HG03575 (cell line): Measurements from ENCODE around the gene ZMYND19.
"Not testable (repeated sequence)": the region's sequence is repeated elsewhere in the genome, so short reads cannot be mapped to it uniquely, and the experiment has no call there.

Experiments used
- ATAC-seq: cut with Tn5 transposase; IDR thresholded peaks from one replicate; pipeline ENCODE4 v1.9.1; 2021; ENCODE audit not compliant: unreplicated experiment, insufficient number of reproducible peaks, low FRiP score; ENCODE audit errors: extremely low read depth

Gene ZMYND19

DNA sequence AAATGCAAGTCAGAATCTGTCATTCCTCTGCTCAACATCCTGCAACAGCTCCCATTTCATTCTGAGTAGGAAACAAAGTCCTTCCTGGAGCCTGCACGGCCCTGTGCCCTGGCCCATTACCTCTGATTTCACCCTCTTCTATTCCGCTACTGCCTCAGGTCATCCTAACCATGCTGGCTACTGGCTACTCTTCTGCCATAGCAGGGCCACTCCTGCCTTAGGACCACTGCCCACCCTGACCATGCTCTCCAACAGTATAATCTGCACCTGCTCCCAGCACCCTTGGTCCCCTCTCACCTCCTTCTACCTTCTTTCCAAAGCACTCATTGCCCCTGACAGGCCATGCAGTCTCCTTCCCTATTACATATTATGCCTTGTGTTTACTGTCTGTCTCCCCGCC is 19.7 kb downstream of the ZMYND19 start:
- ATAC-seq, result no peak

DNA sequence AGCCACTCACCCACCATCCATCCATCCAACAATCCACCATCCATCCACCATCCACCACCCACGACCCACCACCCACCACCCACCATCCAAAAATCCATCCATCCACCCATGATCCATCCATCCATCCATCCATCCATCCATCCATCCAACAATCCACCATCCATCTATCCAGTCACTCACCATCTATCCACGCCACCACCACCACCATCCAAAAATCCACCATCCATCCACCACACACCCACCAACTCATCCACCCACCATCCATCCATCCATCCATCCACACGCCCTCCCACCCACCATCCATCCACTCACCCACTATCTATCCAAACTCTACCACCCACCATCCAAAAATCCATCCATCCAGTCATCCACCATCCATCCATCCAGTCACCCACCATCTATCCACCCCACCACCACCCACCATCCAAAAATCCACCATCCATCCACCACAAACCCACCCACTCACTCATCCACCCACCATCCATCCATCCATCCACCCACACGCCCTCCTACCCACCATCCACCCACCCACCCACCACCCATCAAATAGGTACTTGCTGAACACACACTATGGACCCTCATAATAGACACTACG is 20.6 kb downstream of the ZMYND19 start:
- ATAC-seq, result no peak

DNA sequence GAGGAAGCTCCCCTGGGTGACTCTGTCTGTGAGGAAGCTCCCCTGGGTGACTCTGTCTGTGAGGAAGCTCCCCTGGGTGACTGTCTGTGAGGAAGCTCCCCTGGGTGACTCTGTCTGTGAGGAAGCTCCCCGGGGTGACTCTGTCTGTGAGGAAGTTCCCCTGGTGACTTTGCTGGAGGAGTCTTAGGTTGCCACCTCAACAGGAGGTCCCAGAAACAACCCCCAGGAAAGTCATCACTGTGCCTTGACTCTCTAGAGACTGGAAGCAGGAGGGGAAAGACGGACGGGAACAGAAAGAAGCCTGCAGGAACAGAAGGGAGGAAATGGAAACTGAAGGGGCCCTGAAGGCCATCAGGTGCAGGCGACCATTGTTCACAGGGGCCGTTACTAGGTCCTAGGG is 21.9 kb downstream of the ZMYND19 start:
- not testable (repeated sequence) for ATAC-seq

DNA sequence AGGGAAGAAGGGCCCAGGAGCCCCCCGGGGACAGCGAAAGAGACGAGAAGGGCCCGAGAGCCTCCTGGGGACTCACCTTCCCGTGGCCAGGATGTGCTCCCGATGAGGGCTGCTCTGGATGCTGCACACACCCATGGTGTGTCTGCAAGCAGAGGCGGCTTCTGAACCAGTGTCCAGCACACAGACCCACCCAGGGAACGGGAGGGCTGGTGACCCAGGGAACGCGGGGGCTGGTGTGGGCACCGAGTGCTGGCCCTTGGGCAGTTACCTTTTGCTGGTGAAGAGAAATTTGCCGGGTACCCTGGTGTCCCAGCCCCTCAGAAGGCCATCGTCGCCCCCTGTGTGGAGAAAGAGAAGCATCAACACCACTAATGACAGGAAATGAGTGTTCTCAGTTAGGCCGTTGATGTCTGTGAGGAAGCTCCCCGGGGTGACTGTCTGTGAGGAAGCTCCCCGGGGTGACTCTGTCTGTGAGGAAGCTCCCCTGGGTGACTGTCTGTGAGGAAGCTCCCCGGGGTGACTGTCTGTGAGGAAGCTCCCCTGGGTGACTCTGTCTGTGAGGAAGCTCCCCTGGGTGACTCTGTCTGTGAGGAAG is 25.4 kb downstream of the ZMYND19 start:
- no peak for ATAC-seq

DNA sequence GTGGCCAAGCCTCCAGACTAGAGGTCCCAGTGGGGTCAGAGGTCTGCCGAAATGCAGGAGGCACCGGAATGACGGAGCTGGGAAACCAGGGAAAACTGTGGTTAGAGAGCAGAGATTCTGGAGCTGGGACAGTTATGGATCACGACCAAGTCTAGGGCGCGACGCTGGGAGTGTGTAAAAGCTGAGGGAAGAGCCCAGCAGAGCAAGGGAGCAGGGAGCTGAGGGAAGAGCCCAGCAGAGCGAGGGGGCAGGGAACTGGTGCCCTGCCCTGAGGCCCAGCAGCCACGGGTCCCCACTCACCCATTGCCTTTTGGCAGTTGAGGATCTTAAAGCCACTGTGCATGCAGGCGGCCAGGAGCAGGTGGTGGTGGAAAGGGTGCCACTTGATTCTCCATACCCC is 26.2 kb downstream of the ZMYND19 start:
- ATAC-seq, result no peak

DNA sequence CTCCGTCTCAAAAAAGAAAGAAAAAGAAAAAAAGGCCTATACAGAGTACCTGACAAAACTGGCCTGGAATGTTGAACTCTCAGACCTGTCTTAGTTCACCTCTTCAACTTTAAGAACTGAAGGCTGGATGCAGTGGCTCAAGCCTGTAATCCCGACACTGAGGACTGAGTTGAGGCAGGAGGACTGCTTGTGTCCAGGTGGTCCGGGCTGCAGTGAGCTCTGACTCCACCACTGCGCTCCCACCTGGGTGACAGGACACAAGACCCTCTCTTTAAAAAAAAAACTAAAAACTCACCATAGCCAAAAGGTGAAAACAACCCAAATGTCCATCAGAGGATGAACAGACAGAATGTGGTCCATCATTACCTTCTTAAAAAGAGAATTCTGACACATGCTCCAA is 32.2 kb downstream of the ZMYND19 start:
- no peak for ATAC-seq

DNA sequence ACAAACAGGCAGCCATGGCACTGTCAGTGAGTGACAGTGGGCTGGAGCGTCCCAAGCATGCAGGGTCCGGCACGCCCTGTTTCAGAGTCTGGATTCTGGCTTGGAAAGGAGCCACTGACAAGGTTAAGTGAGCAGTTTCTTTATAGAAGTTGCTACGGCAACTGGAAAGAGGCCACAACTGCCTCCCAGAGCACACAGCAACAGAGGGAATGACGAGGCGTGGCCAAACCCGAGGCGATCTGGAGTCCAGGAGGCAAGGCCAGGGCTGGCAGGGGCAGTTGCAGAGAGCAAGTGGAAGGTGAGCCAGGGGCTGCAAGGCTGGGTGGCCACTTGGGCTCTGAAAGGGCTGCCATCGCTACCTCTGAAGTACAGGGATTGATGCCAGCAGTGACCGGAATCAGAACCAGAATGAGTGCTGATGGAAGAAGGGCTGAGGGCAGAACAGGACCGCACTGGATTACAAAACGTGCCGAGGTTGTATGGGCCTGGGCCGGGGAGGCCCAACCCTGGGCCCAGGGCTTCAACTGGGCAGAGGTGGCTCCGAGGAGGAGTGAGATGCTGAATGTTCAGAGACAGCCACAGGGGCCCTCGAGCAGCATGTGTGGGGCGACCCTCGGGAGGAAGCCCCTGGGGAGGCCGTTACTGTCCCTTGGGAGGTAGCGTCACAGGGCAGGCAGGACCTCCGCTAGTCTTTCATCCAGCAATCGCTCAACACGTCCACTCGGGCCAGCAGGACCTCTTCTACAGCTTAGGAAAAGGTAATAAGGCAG is 34.1 kb downstream of the ZMYND19 start:
- no peak for ATAC-seq

DNA sequence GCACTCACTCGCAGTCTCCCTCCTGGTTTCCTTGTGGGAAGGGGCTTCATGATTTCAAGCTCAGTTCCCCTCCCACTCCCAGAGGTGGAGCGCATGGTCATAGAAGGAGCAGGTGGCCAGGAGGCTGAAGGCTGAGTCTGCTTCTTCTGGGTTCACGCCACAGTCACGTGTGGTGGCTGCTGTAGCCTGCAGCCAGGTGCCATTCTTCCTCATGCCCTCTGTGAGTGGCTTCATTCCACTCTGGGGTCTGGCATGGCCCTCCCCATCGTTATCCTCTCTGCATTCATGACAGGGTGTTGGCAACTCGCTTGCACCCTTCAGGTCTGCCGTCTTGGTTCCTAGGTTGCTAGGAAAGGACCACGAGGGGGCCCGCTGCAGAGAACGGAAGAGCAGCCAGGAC is 35.1 kb downstream of the ZMYND19 start:
- ATAC-seq, result no peak

DNA sequence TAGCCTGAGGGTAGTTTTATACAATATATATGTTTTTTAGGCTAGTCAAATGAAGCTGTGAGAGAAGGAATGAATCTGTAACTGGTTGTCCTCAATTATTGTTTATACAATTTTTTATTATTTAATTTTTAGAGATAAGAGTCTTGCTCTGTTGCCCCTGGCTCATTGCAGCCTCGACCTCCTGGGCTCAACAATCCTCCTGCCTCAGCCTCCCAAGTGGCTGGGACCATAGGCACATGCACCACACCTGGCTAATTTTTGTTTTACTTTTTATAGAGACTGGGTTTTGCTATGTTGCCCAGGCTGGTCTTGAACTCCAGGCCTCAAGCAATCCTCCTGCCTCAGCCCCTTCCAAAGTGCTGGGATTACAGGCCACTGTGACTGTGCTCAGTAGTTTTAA is 36.0 kb downstream of the ZMYND19 start:
- no peak for ATAC-seq

DNA sequence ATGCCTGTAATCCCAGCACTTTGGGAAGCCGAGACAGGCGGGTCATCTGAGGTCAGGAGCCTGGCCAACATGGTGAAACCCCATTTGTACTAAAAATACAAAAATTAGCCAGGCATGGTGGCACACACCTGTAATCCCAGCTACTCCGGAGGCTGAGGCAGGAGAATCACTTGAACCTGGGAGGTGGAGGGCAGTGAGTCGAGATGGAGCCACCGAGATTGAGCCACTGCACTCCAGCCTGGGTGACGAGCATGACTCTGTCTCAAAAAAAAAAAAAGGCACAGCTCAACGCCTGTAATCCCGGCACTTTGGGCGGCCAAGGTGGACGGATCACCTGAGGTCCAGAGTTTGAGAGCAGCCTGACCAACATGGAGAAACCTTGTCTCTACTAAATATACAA is 36.7 kb downstream of the ZMYND19 start:
- not testable (repeated sequence) for ATAC-seq

DNA sequence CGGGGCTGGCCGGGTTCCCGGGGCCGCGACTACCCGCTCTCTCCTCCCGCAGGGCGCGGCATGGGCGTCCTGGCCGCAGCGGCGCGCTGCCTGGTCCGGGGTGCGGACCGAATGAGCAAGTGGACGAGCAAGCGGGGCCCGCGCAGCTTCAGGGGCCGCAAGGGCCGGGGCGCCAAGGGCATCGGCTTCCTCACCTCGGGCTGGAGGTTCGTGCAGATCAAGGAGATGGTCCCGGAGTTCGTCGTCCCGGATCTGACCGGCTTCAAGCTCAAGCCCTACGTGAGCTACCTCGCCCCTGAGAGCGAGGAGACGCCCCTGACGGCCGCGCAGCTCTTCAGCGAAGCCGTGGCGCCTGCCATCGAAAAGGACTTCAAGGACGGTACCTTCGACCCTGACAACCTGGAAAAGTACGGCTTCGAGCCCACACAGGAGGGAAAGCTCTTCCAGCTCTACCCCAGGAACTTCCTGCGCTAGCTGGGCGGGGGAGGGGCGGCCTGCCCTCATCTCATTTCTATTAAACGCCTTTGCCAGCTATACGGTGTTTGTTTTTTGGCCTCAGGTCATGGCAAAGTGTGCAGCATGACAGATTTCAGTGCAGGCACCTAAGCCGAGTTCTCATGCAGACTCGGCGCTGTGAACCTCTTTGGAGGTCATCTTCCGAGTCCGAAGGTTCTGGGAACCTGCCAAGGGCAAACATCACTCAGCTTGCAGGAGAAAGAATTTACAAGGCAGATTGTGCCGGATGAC is 38.1 kb downstream of the ZMYND19 start:
- ATAC-seq, result no peak

DNA sequence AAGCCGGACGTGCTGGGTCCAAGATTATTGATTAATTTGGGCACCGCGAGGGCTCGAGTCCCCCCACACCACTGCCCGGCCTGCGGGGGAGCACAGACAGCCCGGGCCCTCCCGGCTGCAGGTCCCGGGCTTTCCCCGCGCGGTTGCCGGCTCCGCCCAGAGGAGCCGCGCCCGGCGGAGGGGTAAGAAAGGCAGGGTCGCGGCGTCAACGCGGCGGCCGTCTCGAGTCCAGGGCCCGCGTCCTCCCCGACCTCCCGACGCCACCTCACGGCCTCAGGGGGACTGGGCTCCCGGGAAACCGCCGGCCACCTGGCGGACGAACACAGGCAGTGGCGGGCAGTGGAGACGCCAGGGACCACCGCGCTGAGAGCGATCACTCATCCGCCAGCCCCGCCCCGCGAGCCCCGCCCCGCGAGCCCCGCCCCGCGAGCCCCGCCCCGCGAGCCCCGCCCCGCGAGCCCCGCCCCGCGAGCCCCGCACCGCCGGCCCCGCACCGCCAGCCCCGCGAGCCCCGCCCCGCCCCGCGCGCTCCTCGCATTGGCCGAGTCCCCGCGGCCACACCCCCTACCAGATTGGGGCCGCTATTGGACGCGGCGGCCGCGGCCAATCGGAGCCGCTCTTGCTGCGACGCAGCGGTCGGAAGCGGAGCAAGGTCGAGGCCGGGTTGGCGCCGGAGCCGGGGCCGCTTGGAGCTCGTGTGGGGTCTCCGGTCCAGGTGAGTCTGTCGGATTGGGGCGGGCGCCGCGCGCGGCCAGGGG is 38.9 kb downstream of the ZMYND19 start, which contains the start of gene MRPL41:
Gene MRPL41 (plus strand): TSS at position 616 of the 758 bp plus-strand sequence. CDS start 203 bp downstream, outside the sequence.
- no peak for ATAC-seq

DNA sequence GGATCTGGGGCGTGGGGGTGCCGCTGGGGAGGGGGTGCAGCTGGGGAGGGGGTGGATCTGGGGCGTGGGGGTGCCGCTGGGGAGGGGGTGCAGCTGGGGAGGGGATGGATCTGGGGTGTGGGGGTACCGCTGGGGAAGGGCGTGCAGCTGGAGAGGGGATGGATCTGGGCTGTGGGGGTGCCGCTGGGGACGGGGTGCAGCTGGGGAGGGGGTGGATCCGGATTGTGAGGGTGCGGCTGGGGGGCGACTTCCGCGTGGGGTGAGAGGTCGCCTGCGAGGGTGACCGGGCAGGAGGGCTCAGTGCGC is 39.4 kb downstream of the ZMYND19 start:
- ATAC-seq, result not testable (repeated sequence)

DNA sequence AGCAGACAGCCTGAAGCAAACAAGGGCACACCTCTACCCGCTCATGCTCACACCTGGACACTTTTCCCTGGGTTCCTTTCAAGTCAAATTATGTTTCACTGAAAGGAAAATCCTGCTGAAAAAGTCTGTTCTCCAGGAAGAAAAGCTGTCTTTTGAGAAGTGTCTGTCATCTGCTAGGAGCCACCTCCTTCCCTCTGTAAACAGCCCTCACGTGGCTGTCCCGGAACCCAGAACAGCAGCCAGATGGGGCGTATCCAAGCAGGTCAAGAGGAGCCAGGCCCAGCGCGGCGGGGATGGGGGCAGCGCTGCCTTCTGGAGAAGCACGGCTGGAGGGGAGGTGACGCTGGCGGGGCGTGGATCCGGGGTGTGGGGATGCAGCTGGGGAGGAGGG is 40.1 kb downstream of the ZMYND19 start, which contains the start of gene PNPLA7:
Gene PNPLA7 (minus strand): TSS at position 172 of the 391 bp plus-strand sequence. CDS start 205 bp downstream, outside the sequence.
- ATAC-seq, result no peak

DNA sequence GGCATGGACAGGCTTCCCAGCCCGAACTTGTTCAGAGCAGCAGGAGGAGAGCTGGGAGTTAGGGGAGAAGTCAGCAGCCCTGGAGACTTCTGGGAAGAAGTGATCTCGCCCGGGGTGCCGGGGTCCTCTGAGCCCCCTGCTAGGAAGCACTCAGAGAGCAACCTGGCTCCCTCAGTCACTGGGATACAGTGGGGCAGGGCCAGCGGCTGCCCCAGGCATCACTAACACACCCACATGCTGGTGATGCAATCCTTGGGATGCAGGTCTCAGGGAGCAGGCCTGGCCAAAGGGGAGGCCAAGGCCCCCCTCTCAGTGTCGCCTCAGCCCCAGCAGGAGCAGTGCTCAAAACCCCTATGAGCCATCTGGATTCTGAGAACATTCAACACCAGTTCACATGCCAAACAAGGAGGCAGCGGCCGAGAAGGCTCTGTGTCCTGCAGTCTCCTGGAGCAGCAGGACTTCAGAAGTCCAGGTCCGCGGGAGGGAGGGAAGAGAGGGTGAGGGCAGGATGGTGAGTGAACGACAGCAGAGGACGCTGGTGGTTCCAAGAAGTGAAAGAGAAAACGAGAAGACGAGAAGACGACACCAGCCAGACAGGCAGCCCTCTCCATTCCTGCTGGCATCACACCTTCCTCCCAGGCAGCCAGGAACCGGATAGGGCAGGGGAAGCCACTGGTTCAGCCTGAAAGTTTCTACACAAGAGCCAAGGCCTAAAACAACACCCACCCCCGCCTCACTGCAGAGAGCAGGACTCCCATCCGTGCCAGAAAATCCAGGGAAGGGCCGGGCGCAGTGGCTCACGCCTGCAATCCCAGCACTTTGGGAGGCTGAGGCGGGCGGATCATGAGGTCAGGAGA is 42.4 kb downstream of the ZMYND19 start:
- ATAC-seq, result no peak

DNA sequence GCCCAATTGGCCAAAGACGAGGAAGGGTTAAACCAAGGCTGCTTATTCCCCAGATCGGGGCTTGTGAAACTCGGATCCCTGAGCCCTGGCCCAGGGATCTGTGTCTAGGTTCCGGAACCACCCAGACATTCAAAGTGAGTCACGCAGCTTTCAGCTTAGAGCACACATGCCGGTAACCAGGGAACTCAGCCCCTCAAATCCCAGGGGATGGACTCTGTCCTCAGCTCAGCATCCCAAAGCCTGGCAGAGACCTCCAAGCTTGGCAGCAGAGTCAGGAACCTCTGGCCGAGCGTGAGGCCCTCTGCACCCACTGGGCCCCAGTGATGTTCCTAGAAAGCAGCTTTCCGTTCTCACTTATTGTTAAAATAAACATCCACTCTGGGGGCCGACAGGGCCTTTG is 45.2 kb downstream of the ZMYND19 start:
- no peak for ATAC-seq

DNA sequence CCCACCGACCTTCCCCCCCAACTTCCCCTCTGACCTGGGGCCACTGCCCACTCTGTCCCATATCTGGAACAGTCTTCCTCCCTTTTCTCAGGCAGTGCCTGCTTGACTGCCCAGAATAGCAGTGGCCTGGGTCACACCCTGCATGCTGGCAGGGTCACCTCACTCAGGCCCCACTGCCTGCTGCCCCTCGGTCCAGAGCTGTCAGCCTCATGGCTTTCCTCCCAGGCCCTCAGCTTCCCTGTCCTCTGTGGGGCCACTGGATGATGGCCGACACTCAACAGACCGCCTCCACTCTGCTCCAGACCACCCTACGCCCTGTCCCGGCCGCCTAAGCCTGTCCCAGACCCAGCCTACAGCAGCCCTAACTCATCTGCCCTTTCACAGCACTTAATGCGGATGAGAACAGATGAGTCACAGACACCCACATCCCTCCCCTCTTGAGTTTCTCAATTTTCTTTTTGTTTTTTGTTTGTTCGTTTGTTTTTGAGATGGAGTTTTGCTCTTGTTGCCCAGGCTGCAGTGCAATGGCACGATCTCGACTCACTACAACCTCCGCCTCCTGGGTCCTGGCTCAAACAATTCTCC is 46.0 kb downstream of the ZMYND19 start:
- no peak for ATAC-seq
